Uterus (tissue), 4 donors: Measurements from ENCODE around the gene FAM53B. TPM values are rescaled to one million over a fixed set of nuclear protein-coding genes. Genes with fewer than 3 reads are reported as not detected.
A peak's percentile ranks its signal among the peaks of the same experiment; 100 is the strongest.

Source experiments
- DNase-seq, 2 donors: peaks; one replicate each; pipeline ENCODE4 v3.0.0-alpha.2; 2019 to 2020
- H3K27ac ChIP-seq, 2 donors: fragments of 200-600 bp; sonication (generic); 1 replicate in 1 of 2; 2 replicates in 1 of 2; pipeline ENCODE4 v1.5.1; 2016 to 2018
- H3K27me3 ChIP-seq, 2 donors: fragments of 200-600 bp; sonication (generic); one replicate each; pipeline ENCODE4 v1.5.1; 2018 to 2019; ENCODE audit warnings: control low read depth in 1 of 2
- H3K36me3 ChIP-seq, 2 donors: fragments of 200-600 bp; sonication (generic); one replicate each; pipeline ENCODE4 v1.5.1; 2019; ENCODE audit warnings: control low read depth in 1 of 2
- H3K4me1 ChIP-seq, 2 donors: fragments of 200-600 bp; sonication (generic); one replicate each; pipeline ENCODE4 v1.5.1; 2018 to 2019; ENCODE audit warnings: control low read depth in 1 of 2
- H3K4me3 ChIP-seq, 2 donors: fragments of 200-600 bp; sonication (generic); 1 replicate in 1 of 2; 2 replicates in 1 of 2; pipeline ENCODE4 v1.5.1; 2018 to 2019; ENCODE audit warnings: mild to moderate bottlenecking in 1 of 2
- H3K9me3 ChIP-seq, 2 donors: fragments of 200-600 bp; sonication (generic); one replicate each; pipeline ENCODE4 v1.5.1; 2019; ENCODE audit warnings: control low read depth in 1 of 2
- POLR2A ChIP-seq, 2 donors: fragments of 450-650 bp; IDR thresholded peaks; one replicate each; pipeline ENCODE4 v1.6.1; 2016; ENCODE audit warnings: antibody characterized with exemption in 2 of 2, mild to moderate bottlenecking in 1 of 2, moderate library complexity in 1 of 2
- intact Hi-C: fragments of 100-400 bp; cut with DNase I; formaldehyde crosslinking; loops from one replicate; pipeline ENCODE4 v1.15.1; 2023; ENCODE audit warnings: low total_unique reads
- total RNA-seq, 4 donors: library from RNA; depleted of rRNA in 3 of 4; stranded (reverse); fragments of >200 nt in 3 of 4; gene quantifications; one replicate each; pipeline versions ENCODE4 v1.1.0 to v1.2.4, GENCODE V29; 2014 to 2023
- TF ChIP-seq, protein P1 (sequence below), 4 experiments: fragments of 200-600 bp in 2 of 4; fragments of 450-650 bp in 2 of 4; sonication (generic) in 2 of 4; IDR thresholded peaks; one replicate each; pipeline ENCODE4 v1.5.1; 2016 to 2019; ENCODE audit warnings: antibody characterized with exemption in 4 of 4, mild to moderate bottlenecking in 2 of 4, moderate library complexity in 1 of 4
- donor health status: DM: yes; HTN: yes; CAD: no.

FAM53B gene
- total RNA-seq, 4 donors from 2014 or later, result 10.9 to 94.3 (median 67.8) TPM

DNA sequence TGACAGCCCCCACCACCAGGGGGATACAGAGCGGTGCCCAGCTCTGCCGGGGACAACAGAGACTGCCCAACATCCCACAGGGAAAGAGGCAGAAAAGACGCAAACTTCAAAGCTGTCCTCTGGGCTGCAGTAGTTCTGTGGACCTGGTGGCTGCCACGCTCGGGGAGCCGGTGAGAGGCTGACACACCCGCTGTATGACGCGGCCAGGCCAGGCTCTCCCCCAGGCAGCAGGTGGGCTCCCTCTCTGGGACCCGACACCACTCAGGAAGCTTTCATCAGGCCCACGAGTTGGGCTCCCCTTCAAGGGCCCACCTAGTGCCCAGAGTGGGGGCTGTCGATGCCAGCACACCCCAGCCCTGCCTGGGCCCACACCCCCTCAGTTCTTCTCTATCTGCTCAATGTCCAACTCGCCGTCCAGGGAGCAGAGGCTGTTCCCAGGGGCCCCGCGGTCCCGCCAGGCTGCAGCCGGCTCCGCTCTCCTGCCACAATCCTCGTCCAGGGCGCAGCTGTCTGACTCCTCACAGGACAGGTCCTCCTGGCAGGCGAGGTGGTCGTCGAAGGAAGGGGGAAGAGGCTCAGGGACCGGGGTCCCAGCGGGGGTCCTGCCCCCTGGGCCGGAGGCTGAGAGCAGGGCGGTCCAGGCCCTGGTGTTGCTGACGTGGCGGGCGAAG is 121.2 kb downstream of the FAM53B start:
- no peak overlapping the region for H3K27ac ChIP-seq
- H3K4me1 ChIP-seq, result peaks cover 0 to 10% of the 10 kb centered on the region in 2 donors
- no peak for TF ChIP-seq POLR2A (IDR thresholded peaks at IDR 0.05)
- TF ChIP-seq, protein P1, sequence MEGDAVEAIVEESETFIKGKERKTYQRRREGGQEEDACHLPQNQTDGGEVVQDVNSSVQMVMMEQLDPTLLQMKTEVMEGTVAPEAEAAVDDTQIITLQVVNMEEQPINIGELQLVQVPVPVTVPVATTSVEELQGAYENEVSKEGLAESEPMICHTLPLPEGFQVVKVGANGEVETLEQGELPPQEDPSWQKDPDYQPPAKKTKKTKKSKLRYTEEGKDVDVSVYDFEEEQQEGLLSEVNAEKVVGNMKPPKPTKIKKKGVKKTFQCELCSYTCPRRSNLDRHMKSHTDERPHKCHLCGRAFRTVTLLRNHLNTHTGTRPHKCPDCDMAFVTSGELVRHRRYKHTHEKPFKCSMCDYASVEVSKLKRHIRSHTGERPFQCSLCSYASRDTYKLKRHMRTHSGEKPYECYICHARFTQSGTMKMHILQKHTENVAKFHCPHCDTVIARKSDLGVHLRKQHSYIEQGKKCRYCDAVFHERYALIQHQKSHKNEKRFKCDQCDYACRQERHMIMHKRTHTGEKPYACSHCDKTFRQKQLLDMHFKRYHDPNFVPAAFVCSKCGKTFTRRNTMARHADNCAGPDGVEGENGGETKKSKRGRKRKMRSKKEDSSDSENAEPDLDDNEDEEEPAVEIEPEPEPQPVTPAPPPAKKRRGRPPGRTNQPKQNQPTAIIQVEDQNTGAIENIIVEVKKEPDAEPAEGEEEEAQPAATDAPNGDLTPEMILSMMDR (IDR thresholded peaks at IDR 0.05), result no peak
- no peak overlapping the region for H3K4me3 ChIP-seq
- no peaks in the 10 kb centered on the region for H3K27me3 ChIP-seq
- no peak for DNase-seq
- intact Hi-C loops, result loop anchor here (10.0 kb wide), 1 partner anchor 88 kb away; no protein-coding TSS in a partner anchor
- no peaks in the 10 kb centered on the region for H3K36me3 ChIP-seq
- H3K9me3 ChIP-seq, result no peaks in the 10 kb centered on the region

DNA sequence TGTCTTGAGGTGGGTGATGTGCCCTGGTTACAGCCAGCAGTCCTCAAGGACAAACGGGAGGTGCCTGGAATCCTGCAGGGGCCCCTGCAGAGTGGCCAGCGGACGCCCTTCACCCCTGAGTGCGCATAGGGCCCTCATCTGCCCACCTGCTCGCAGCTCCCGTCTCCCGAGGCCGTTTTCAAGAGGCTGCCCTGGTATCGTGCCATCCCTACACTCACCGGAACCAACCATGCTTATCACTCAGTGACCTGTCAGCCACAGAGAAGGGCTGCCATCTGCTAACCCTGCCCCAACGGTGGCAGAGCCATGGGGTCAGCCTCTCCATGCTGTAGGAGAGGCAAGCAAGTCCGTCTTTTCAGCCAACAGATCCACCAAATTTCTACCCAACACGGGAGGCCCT is 122.0 kb downstream of the FAM53B start:
- DNase-seq, result no peak
- Histone ChIP-seq H3K4me3 (no peak overlapping the region), H3K9me3 (no peaks in the 10 kb centered on the region), H3K27ac (peak overlapping the region in 1 of 2 donors; percentile 43), H3K4me1 (peaks cover 0 to 7% of the 10 kb centered on the region in 2 donors), H3K27me3 (no peaks in the 10 kb centered on the region), H3K36me3 (no peaks in the 10 kb centered on the region)
- TF ChIP-seq, protein P1 (IDR thresholded peaks at IDR 0.05), result no peak
- TF ChIP-seq POLR2A (IDR thresholded peaks at IDR 0.05), result no peak
- intact Hi-C loops, result loop anchor here (10.0 kb wide), 1 partner anchor 87 kb away; no protein-coding TSS in a partner anchor

DNA sequence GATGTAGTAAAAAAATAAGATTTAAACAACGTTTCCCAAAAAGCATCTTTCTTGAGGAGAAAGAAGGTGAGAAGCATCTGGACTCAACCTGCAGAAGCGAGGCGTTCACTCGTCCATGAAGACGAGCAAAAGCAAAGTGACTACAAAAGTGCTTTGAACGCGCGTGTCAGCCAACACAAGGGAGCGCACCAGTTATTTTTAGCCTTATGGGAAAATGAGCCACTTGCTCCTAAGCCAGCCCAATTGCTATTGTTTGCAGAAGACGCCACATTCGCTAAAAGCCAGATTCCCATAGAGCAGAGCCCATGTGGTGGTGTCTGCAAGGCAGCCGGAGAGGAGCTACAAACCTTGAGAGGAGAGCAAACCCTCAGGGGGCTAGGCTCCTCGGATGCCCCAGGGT is 122.5 kb downstream of the FAM53B start:
- H3K36me3 ChIP-seq, result no peaks in the 10 kb centered on the region
- intact Hi-C loops, result loop anchor here (10.0 kb wide), 1 partner anchor 87 kb away; no protein-coding TSS in a partner anchor
- H3K4me3 ChIP-seq, result no peak overlapping the region
- no peaks in the 10 kb centered on the region for H3K9me3 ChIP-seq
- no peak for TF ChIP-seq POLR2A (IDR thresholded peaks at IDR 0.05)
- TF ChIP-seq, protein P1 (IDR thresholded peaks at IDR 0.05), result no peak
- H3K27me3 ChIP-seq, result no peaks in the 10 kb centered on the region
- peak overlapping the region; percentile 16 to 43 for H3K27ac ChIP-seq
- DNase-seq, result no peak
- peaks cover 0 to 7% of the 10 kb centered on the region in 2 donors for H3K4me1 ChIP-seq

DNA sequence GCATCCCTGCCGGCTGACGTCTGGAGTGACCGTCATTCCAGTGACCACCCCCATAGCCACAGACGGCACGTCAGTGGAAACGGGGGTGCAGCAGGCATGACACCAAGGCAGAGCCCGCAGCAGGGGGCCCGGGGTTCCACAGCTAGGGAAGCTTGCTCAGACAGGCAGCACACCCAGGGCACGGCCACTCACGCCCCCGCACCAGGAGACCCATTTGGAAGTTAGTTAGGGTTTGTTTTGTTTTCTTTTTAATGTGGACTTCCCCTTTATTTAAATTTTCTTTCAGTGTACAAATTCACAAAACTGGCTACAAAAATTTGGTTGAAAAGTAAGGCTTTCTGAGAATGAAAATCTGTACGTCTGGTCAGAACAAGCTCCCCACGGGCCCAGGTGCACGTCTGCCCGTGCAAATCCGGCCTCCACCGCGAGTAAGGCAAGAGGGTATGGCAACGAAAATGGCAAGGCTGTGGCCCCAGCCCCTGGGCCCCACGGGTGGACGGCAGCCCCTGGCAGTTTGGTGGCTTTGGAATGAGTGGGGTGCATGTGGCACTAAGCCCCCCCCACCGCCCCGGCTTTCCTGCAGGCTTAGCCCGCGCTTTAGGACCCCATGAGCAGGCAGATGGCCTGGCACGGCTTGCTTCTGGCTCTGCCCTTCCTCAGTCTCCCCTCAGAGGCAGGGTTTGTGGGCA is 124.2 kb downstream of the FAM53B start:
- no peak for DNase-seq
- Histone ChIP-seq H3K27me3 (no peaks in the 10 kb centered on the region), H3K4me1 (peaks cover 0 to 7% of the 10 kb centered on the region in 2 donors), H3K4me3 (no peak overlapping the region), H3K36me3 (no peaks in the 10 kb centered on the region), H3K27ac (no peak overlapping the region), H3K9me3 (no peaks in the 10 kb centered on the region)
- intact Hi-C loops, result loop anchor here (10.0 kb wide), 1 partner anchor 85 kb away; no protein-coding TSS in a partner anchor
- TF ChIP-seq, protein P1 (IDR thresholded peaks at IDR 0.05), result no peak
- no peak for TF ChIP-seq POLR2A (IDR thresholded peaks at IDR 0.05)

DNA sequence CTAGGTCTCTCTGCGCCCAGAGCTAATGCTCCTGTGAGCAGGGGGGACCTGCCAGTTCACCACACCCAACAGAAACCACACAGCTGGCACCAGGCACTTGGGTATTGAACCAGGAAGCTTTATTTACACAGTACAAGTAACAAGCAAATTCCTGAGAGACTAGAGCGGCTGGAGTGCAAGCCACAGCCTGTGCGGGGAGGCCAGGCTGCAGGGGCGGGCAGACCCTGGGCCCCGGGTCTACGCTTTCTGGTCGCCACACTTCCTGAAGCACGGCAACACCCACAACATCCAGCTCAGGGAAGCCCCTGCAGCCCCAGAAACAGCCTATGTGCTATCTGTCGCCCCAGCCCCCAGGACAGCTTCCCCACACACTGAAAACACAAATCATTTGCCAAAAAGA is 125.0 kb downstream of the FAM53B start:
- H3K4me3 ChIP-seq, result no peak overlapping the region
- H3K9me3 ChIP-seq, result no peaks in the 10 kb centered on the region
- peaks cover 0 to 7% of the 10 kb centered on the region in 2 donors for H3K4me1 ChIP-seq
- H3K27me3 ChIP-seq, result no peaks in the 10 kb centered on the region
- intact Hi-C loops, result no loop called here
- TF ChIP-seq, protein P1 (IDR thresholded peaks at IDR 0.05), result no peak
- TF ChIP-seq POLR2A (IDR thresholded peaks at IDR 0.05), result no peak
- H3K36me3 ChIP-seq, result no peaks in the 10 kb centered on the region
- no peak for DNase-seq
- no peak overlapping the region for H3K27ac ChIP-seq
